T-helper 1 cell (primary cell): ENCODE data around the gene GPBP1L1.
A peak's percentile ranks its signal among the peaks of the same experiment; 100 is the strongest.
"Not testable (repeated sequence)": the region's sequence is repeated elsewhere in the genome, so short reads cannot be mapped to it uniquely, and the experiment has no call there.

Experiments
- DNase-seq, 5 donors: peaks; one replicate each; pipeline ENCODE4 v3.0.0-alpha.2; 2012 to 2020

The GPBP1L1 gene

DNA sequence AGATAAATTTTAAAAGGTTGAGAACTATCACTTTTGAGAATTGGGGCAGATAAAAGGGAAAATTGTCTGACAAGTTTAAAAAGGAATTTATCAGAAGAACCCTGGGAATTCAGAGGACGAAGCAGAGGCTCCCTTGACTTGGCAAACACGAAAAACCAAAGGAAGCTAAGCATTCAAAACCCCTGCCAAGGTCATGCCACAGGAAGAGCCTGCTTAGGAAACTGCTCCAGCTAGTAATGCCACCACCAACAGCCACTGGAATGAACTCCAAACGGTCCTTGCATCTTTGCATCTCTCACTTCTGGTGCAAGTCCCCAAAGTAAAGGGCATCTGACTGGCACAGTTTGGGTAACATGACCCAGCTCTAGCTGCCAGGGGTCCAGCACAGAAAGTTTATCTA lies 7.2 kb downstream of the GPBP1L1 start:
- DNase-seq = no peak

DNA sequence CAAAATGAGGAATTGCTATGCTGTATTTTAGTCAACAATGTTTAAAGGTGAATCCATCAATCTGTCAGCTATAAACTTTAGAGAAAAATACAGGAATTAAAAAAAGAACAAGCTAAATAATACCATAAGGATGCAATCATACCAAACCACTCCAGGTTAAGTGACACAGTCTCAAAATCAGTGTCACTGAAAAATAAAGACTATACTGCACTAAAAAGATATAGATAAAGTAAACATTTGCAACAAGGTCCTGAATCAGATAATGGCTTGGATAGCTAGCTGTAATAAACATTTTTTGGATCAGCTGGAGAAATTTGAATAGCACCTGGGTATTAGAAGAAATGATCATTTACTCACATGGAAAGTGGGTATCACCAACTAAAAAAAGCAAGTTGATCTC lies 7.8 kb downstream of the GPBP1L1 start:
- no peak for DNase-seq

DNA sequence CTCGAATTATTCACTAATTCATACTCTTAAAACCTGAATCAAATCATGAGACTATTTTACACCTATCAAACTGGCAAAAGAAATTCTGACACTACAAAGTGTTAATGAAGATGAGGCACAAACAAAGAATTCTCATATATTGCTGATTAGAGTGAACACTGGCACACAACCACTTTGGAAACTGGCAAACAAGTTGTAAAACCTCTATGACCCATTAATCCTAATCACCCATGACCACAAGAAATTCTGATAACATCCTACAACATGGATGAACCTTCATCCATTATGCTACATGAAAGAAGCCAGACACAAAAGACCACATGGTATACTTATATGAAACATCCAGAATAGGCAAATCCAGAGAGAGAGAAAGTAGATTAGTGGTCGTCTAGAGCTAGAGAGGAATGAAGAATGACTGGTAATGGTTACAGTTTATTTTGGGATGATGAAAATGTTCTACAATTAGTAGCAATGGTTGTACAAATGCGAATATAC lies 8.5 kb downstream of the GPBP1L1 start:
- no peak for DNase-seq

DNA sequence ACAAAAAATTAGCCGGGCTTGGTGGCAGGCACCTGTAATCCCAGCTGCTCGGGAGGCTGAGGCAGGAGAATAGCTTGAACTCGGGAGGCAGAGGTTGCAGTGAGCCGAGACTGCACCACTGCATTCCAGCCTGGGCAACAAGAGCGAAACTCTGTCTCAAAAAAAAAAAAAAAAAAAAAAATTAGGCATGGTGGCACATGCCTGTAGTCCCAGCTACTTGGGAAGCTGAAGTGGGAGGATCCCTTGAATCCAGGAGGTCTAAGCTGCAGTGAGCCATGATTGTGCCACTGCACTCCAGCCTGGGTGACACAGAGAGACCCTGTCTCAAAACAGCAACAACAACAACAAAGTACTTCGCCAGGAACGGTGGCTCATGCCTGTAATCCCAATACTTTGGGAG lies 9.8 kb downstream of the GPBP1L1 start:
- DNase-seq = not testable (repeated sequence)

DNA sequence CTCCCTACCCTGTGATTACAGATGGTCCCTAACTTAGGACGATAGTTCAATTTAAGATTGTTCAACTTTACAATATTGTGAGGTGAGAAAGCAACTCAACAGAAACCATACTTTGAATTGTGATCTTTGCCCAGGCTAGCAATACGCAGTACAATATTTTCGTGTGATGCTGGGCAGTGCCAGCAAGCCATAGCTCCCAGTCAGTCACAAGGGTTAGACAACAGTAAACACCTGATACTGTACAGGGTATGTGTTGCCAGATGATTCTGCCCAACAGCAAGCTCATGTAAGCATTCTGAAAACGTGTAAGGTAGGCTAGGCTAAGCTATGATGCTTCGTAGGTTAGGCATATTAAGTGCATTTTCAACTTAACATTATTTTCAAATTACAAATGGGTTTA lies 11.9 kb downstream of the GPBP1L1 start:
- DNase-seq = no peak

DNA sequence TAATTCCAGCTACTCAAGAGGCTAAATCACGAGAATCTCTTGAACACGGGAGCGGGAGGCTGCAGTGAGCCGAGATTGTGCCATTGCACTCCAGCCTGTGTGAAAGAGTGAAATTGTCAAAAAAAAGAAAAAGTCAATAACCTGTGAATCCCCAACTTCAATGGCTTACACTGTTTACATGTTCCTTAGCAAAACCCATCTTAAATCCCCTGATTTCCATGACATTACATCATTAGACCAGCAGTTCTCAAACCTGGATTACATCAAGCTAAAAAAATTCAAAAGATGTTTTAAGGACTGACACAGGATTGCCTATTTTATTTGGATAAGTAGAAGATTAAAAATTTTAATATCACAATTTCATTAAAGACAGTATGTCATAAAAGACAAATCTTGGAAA lies 12.4 kb downstream of the GPBP1L1 start:
- no peak for DNase-seq

DNA sequence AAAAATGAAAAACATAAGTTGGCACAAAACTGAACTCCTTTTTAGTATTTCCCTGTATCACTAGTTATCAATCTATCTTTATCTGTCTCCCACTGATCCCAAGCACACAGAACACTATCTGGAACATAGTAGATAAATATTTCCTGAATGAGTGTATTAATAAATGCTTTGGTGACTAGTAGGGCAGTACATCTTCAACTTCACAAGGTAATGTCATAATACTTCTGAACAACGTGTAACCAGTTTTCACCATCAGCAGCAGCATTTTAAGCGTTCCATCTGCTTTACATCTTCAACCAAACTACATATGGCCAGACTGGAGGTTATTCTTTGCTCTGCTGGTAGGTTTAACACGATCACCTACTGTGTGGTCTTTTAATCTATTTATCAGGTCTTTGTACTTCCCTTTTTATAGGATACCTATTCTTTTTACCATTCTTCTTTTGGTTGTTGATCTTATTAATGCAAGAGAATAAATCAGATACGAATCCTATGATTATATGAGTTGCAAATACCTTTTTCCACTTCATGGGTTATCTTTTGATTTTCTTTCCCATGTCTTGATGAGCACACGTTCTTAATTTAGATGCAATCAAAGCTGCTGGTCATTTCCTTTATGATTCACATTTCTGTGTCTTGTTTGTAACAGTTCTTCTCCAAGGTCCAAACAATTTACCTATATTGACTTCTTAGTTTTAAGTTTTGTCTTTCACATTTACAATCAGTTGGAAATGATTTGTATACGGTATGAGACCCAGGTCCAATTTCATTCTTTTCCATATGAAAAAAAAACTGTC lies 16.3 kb downstream of the GPBP1L1 start:
- no peak for DNase-seq

DNA sequence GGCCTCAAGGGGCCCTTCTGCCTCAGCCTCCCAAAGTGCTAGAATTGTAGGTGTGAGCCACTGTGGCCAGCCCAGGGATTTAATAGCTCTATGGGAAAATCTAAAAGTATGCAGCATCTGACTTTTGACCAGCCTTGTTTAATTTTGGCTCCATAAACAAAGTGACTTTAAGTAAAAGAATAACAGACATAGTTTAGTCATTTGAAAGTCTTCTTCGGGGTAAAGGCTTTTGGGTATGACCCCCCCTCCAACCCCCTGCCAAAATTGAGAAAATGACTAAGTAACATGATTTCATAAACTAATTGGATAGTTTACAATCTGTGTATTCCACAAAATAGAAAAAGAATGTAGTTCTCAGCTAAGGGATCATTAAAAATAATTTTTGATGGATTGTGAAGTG lies 17.0 kb downstream of the GPBP1L1 start:
- no peak for DNase-seq

DNA sequence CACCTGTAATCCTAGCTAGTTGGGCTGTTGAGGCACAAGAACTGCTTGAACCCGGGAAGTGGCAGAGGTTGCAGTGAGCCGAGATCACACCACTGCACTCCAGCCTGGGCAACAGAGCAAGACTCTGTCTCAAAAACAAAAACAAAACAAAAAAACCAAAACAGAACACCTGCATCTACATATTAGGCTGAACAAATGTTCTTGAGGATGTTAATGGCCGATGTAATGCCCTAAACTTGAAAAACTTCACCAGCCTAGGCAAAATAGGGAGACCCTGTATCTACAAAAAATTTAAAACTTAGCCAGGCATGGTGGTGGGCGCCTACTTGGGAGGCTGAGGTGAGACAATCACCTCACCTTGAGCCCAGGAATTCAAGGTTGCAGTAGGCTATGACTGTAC lies 17.8 kb downstream of the GPBP1L1 start:
- no peak for DNase-seq

DNA sequence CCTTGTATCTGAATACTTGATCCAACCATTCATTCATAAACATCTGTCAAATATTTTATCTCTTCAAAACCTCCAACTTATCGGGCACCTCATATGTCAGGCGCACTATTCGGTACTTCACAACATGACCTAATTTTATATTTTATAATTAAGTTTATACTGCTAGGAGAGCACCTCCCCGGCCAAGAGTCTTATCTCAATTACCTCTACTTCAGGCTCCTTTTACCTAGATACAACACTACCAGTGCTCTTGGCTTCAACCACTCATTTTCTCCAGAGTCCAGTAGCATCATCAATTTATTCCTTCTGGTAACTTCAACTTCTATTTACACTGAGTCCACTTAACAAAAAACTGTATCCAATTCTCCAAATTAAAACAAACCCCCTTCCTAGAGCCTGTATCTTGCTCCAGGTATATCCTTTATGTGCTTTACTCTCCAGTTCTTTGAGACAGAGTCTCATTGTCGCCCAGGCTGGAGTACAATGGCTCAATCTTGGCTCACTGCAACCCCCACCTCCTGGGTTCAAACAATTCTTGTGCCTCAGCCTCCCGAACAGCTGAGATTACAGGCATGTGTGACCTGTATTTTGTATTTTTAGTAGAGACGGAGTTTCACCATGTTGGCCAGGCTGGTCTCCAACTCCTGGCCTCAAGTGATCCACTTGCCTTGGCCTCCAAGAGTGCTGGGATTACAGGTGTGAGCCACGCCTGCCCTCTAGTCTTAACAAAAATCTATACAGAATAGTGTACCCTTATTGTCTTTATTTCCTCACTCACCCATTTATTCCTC lies 18.8 kb downstream of the GPBP1L1 start:
- no peak for DNase-seq

DNA sequence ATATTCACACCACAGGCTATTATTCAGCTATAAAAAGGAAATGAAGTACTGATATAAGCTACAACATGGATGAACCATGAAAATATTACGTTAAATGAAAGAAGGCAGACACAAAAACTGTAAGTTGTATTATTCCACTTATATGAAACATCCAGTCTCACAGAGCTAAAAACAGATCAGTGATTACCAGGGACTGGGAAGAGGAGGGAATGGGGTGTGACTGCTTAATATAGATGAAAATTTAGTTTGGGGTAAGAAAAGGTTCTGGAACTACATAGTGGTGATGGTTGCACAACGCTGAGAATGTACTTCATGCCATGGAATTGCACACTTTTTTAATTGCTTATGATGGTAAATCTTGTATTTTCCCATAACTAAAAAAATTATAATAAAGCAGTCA lies 19.5 kb downstream of the GPBP1L1 start:
- DNase-seq = no peak

DNA sequence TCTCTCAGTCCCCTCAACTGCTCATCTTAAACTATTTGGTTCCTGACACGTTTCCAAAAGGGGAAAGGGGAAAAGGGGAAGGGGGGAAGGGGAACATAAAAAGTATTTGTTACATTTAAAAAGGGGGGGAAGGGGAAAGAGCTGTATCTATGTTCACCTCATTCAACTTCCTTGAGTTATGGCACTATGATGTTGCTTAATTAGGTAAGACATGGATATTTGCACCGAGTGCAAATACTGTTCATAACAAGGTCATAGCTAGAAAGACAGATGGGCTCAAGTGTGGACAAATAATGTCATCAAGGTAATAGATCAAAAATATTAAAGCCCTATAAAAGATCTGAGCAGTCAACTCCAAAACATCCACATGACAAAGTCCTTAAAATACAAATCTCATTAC lies 26.0 kb downstream of the GPBP1L1 start:
- no peak for DNase-seq

DNA sequence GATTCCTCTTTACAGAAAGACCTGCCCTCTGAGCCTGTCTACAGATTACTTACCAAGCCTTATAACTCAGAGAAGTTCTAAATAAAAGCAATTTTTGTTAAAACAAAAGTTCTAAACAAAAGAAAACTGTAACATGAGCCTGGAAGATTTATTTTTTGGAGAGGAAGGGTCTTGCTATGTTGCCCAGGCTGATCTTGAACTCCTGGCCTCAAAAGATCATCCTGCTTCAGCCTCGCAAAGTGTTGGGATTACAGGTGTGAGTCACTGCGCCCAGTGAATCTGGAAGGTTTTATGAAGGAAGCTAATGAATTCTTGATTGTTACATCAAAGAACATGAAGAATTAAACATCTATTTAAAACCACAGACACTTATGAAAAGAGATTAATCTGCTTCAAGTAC lies 27.1 kb downstream of the GPBP1L1 start:
- DNase-seq = no peak

DNA sequence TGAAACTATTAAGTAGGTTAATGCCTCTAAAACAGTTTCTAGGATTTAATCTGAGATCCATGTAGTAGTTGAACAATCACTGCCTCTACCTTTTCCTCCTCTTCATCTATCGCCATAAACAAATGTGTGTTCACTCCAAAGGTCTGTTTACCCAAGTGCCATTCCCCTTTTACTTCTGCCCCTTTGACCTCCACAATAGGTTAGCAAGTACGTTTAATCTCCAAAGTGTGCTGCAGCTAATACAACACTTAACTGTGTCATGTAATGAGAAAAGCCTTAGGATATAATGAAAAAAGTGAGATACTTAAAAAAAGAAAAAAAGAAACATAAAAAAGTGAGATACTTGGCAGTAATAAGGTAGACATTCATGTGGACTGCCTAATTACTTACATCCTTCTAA lies 28.2 kb downstream of the GPBP1L1 start:
- DNase-seq = no peak

DNA sequence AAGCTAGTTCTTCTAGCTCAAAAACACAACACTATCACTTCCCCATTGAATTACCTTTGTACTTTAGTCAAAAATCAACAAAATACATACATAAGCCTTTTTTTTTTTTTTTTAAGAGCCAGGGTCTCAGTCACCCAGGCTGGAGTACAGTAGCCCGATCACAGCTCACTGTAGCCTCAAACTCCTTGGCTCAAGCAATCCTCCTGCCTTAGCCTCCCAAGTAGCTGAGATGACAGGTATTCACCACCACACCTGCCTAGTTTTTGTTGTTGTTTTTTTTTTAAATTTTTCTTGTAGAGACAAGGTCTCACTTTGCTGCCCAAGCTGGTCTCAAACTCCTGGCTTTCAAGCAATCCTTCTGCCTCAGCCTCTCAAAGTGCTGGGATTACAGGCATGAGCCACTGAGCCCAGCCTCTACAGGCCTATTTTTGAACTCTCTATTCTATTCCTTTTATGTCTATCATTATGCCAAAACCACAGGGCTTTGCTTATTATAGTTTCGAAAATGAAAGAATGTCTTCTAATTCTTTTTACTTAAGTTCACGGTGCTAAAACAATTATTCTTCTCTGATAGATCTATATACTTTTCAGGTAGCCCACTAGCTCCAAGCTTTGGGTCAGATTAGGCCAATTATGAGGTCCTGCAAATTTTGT lies 29.6 kb downstream of the GPBP1L1 start:
- no peak for DNase-seq

DNA sequence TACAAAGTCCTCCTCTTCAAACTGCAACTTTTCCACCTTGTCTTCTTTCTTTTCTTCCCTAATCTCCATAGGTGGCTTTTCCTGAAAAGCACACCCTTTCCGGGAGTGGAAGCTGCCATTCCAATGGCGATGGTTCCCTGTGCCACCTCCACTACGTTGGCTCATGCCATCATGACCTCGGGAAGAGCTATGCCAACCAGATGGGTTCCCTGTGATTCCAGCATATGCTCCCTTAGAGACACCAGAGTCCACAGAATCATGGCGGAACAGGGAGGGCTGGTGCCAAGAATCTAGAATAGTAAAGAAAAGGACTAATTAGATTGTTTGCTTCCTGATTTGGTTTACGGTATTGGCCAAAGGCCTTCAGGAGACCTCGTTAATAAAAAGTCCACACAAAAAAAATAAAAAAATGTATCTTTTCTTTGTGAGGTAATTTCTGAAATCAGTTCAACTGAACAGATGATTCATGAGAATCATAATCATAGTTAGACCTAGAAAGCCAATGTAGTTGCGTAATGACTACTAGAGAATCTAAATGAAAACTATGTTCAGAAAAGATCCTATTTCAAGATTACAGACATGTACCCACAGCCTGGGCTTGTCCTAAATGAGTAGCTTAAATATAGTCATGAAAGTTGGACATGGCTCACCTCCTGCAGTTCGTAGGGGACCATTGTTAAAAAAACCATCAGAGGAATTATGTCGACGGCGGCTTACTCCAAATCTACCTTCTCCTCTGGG lies 31.6 kb downstream of the GPBP1L1 start:
- peak in 1 of 5 donors; percentile 38 for DNase-seq

DNA sequence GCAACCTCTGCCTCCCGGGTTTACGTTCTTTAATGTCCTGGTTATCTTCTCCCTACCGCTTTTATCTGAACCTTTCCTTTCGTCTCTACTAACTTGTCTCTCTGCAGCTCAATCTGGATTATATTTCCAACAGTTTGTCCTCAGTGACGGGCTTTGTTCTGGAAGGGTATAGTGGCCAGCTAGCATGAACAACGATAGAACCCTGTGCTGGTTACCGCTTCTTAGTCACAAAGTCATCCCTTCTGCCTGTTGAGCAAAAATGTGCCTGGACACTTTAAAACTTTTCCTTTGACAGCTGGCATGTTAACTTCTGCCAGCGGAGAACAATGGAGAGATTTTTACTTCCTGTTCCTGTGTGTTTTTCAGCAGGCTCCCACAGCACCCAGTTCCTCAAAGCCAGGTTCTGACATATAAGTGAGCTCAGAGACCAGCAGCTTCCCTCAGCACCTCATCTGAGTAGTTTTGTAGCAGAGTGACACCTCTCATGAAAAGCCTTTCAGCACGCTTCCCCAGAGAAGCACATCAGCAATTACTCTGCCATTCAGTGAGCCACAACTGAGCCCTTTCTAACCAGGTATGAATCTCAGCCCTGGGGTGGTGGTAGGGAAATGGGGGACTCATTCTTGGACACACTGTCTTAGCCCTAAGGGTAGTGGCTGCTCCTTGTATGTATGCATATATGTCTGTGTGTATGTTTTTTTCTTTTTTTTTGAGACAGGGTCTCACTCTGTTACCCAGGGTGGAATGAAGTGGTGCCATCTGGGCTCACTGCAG lies 38.9 kb downstream of the GPBP1L1 start:
- DNase-seq = no peak

DNA sequence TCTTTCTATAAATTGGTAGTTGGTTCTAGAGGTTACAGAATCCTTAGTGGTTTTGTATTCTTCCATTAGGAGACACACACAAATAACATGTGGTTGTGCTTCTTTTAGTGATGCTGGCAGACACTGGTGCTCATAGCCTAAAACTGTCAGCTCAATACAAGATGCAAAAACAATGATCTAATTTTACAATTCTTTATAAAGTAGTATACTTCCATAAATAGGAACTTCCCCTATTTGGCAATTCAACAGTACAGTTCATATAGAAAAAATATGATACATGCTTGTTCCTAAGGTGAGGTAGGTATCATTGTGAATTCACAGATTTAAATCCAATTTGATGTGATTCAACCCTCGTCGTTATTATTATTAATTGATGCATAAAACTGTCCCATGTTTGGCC lies 41.7 kb downstream of the GPBP1L1 start:
- no peak for DNase-seq

DNA sequence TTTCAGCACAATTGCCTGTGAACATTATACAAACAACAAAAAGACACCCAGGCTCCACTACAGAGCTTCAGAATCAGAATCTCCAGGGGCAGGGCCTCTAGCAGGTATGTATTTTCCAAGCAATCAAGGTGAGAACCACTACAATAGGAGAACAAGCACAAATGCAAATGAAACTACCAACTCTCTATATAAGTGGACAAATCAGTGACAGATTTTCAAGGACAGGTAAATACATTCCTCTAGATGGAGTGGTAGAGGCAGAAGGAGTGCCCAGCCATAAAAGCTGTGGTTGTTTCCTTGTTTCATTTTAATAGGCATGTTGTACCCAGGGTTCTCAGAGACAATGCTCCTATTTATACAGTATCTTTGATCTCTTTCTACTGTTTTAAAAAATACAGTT lies 42.4 kb downstream of the GPBP1L1 start:
- DNase-seq = no peak

DNA sequence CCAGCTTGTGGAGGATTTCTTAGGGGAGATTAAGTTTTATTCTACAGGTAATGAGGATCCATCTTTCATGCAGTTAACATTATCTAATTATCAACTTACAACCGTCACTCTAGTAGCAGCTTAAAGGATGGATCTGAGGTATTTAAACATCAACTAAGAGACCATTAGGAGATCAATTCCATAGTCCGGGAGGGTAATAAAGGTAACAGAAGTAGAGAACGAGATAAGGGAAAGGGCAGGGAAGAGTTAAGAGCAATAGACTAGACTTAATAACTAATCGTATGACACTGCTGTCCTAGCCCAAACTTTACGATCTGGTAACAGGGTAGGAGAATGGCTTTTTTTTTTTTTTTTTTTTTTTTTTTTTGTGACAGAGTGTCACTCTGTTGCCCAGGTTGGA lies 43.0 kb downstream of the GPBP1L1 start:
- no peak for DNase-seq

DNA sequence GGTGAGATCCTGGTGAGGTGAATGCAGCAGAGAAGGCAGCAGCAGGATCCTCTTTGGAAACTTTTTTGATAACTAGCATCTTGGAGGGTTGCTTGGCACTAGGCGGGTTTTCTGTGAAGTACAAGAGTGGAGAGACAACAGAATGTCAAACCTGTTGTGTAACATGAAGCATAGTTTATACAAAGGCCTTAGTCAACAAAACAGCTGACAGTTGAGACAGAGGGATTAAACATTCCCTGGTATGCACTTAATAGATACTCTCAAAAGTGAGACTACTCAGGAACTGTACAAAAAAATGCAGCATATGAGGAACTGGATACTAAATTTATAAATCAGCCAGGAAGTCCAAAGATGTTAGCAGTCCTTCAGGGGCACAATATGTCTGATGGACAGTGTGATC lies 46.0 kb downstream of the GPBP1L1 start:
- no peak for DNase-seq

DNA sequence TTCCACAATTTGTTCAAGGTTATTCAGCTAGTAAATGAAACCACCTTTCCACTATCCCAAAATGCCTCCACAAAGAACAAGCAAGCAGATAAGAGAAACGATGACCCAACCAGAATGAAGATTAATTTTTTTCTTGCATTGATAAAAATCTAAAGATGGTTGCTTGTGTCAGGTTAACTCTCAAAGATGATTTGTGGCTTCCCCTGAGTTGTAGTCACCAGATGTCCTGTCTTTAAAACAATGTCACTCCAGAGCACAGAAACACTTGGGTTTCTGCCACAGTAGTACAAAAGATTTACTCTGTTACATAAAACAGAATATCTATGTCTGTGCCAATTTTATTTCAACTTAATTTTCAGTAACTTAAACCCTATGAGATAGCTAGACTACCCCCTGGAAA lies 51.1 kb downstream of the GPBP1L1 start:
- no peak for DNase-seq
